Adrenal gland (tissue), 5 donors: ENCODE results near the gene MICAL3.

Experiments
- CTCF ChIP-seq, 6 experiments: fragments of 450-650 bp in 4 of 6; fragments of 200-600 bp in 2 of 6; sonication (generic) in 1 of 6; IDR thresholded peaks; 1 replicate in 5 of 6; 2 replicates in 1 of 6; pipeline versions ENCODE4 v1.5.1 to v1.8.0; 2016 to 2021; ENCODE audit warnings: antibody characterized with exemption in 6 of 6, mild to moderate bottlenecking in 2 of 6, moderate library complexity in 1 of 6
- POLR2A ChIP-seq, 2 donors: fragments of 450-650 bp; IDR thresholded peaks; one replicate each; pipeline ENCODE4 v1.6.1; 2017; ENCODE audit warnings: antibody characterized with exemption in 2 of 2, mild to moderate bottlenecking in 2 of 2, moderate library complexity in 1 of 2
- donor health status: DM: no; HTN: no; CAD: no.

GRCh38 chr22:17969701-17970113 lies 54.7 kb downstream of the MICAL3 start:
- TF ChIP-seq POLR2A (IDR thresholded peaks at IDR 0.05) (no peak), CTCF (IDR thresholded peaks at IDR 0.05) (no peak)
